HG03064 (cell line): ENCODE data around the gene RNGTT.

Experiments used
- ATAC-seq: cut with Tn5 transposase; IDR thresholded peaks from one replicate; pipeline ENCODE4 v1.9.1; 2021; ENCODE audit warnings: low read depth; ENCODE audit not compliant: unreplicated experiment

Gene RNGTT

GRCh38 chr6:88572449-88573139 is 390.8 kb downstream of the RNGTT start:
- ATAC-seq, result no peak

- no peak for ATAC-seq
These were observed 393.5 kb downstream of the RNGTT start for GRCh38 chr6:88569959-88570358.

GRCh38 chr6:88567696-88568095 is 395.7 kb downstream of the RNGTT start:
- ATAC-seq, result no peak

GRCh38 chr6:88566746-88567534 is 396.5 kb downstream of the RNGTT start:
- no peak for ATAC-seq

GRCh38 chr6:88565836-88566235 is 397.6 kb downstream of the RNGTT start:
- ATAC-seq, result no peak

GRCh38 chr6:88565409-88565811 is 398.0 kb downstream of the RNGTT start:
- ATAC-seq, result no peak

- ATAC-seq, result no peak
These were observed 400.2 kb downstream of the RNGTT start for GRCh38 chr6:88563277-88563625.

- no peak for ATAC-seq
These were observed 400.8 kb downstream of the RNGTT start for GRCh38 chr6:88562353-88563276.

- ATAC-seq, result no peak
These were observed 401.5 kb downstream of the RNGTT start for GRCh38 chr6:88561954-88562315.

GRCh38 chr6:88561034-88561953 is 402.1 kb downstream of the RNGTT start:
- no peak for ATAC-seq
